ENCODE measurements around the gene ANKRD17.

DNA sequence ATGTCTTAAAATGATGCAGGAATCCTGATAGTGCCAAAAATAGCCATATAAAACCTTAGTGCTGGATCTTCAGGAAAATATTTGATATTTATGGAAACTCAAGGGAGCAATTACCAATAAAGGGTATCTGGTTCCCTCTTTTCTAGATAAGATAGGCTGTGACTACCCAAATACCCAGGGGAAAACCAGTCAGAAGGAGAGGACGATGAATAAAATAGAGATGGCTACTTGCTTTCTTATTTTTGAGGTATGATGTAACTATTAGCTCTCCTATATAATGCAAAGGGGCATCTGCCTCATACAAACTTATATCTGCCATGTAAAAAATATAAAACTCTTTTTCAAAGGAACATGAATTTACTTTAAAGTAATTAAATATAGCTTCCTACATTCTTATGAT is 165.7 kb downstream of the ANKRD17 start:
- no peak for TF ChIP-seq EZH2 (IDR thresholded peaks at IDR 0.05; ENCODE audit: borderline replicate concordance, low read depth, low read length, severe bottlenecking)
- TF ChIP-seq, protein P1, sequence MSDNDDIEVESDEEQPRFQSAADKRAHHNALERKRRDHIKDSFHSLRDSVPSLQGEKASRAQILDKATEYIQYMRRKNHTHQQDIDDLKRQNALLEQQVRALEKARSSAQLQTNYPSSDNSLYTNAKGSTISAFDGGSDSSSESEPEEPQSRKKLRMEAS (IDR thresholded peaks at IDR 0.05; ENCODE audit: insufficient read depth, insufficient read length): no peak
- TF ChIP-seq, protein P2, sequence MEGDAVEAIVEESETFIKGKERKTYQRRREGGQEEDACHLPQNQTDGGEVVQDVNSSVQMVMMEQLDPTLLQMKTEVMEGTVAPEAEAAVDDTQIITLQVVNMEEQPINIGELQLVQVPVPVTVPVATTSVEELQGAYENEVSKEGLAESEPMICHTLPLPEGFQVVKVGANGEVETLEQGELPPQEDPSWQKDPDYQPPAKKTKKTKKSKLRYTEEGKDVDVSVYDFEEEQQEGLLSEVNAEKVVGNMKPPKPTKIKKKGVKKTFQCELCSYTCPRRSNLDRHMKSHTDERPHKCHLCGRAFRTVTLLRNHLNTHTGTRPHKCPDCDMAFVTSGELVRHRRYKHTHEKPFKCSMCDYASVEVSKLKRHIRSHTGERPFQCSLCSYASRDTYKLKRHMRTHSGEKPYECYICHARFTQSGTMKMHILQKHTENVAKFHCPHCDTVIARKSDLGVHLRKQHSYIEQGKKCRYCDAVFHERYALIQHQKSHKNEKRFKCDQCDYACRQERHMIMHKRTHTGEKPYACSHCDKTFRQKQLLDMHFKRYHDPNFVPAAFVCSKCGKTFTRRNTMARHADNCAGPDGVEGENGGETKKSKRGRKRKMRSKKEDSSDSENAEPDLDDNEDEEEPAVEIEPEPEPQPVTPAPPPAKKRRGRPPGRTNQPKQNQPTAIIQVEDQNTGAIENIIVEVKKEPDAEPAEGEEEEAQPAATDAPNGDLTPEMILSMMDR (IDR thresholded peaks at IDR 0.05; ENCODE audit: extremely low read depth in 1 of 2, insufficient read depth in 1 of 2, low read depth in 1 of 2, low read length in 2 of 2): no peak
- no peak for TF ChIP-seq POLR2A (IDR thresholded peaks at IDR 0.05; ENCODE audit: low read depth, low read length)
- no peak for TF ChIP-seq POLR2AphosphoS5 (IDR thresholded peaks at IDR 0.05; ENCODE audit: insufficient read depth, low read depth, low read length)
- no peak for TF ChIP-seq JUN (IDR thresholded peaks at IDR 0.05; ENCODE audit: borderline replicate concordance, insufficient read depth, insufficient read length, low read depth)
- TF ChIP-seq MYC (IDR thresholded peaks at IDR 0.05; ENCODE audit: low read depth, low read length): no peak
